ENCODE data around the gene B4GALT5.

DNA sequence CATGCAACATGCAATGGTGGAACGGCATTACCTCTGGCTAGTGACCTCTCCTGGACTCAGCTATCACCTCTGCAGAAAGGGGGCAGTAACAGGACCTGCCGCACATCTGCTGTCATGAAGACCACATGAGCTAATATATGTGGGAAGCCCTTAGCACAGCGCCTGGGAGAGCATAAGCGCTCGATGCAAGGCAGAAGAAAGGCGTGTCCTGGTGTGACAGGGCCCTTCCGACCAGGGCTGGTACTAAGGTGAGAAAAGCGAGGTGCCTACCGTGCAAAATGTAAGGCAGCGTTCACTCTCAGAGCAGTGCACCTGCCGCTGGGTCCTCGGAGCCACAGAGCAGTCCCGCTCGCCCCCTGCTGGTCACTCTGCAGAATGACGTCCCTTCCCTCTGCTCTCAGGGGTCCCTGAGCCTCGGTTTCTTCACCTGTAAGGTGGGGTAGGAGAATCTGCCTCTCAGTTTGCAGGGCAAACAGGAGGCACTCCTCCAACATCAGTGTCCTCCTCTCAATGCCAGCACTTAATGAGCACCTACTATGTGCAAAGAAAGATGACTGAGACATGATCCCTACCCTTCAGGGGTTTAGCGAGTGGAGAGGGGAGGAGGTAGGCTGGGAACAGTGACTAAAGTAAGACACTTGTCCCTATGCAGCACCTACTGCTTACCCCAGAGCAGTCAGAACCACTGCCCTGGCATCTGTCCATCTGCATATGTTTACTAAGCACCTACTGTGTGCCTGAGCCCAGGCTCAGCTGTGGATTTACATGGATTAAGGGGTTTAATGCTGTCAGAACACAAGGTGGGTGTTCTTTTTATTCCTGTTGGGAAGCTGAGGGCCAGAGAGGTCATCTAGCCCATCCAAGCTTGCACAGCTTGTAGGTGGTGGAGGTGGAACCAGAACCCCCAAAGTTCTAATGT is 104.7 kb downstream of the B4GALT5 start:
- TF ChIP-seq, protein P1, sequence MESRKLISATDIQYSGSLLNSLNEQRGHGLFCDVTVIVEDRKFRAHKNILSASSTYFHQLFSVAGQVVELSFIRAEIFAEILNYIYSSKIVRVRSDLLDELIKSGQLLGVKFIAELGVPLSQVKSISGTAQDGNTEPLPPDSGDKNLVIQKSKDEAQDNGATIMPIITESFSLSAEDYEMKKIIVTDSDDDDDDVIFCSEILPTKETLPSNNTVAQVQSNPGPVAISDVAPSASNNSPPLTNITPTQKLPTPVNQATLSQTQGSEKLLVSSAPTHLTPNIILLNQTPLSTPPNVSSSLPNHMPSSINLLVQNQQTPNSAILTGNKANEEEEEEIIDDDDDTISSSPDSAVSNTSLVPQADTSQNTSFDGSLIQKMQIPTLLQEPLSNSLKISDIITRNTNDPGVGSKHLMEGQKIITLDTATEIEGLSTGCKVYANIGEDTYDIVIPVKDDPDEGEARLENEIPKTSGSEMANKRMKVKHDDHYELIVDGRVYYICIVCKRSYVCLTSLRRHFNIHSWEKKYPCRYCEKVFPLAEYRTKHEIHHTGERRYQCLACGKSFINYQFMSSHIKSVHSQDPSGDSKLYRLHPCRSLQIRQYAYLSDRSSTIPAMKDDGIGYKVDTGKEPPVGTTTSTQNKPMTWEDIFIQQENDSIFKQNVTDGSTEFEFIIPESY (IDR thresholded peaks at IDR 0.05; ENCODE audit: extremely low read depth, insufficient replicate concordance, low read length) = no peak
- TF ChIP-seq JUND (IDR thresholded peaks at IDR 0.05) = no peak
- TF ChIP-seq, protein P2, sequence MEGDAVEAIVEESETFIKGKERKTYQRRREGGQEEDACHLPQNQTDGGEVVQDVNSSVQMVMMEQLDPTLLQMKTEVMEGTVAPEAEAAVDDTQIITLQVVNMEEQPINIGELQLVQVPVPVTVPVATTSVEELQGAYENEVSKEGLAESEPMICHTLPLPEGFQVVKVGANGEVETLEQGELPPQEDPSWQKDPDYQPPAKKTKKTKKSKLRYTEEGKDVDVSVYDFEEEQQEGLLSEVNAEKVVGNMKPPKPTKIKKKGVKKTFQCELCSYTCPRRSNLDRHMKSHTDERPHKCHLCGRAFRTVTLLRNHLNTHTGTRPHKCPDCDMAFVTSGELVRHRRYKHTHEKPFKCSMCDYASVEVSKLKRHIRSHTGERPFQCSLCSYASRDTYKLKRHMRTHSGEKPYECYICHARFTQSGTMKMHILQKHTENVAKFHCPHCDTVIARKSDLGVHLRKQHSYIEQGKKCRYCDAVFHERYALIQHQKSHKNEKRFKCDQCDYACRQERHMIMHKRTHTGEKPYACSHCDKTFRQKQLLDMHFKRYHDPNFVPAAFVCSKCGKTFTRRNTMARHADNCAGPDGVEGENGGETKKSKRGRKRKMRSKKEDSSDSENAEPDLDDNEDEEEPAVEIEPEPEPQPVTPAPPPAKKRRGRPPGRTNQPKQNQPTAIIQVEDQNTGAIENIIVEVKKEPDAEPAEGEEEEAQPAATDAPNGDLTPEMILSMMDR (IDR thresholded peaks at IDR 0.05 in 2 of 3, conservative IDR thresholded peaks at IDR 0.05 in 1 of 3; ENCODE audit: borderline replicate concordance in 1 of 3, insufficient read depth in 1 of 3, low read depth in 2 of 3, low read length in 2 of 3) = peak; percentile 87 to 96 (median 93)
- TF ChIP-seq ZNF274 (IDR thresholded peaks at IDR 0.05; ENCODE audit: low read depth, low read length) = no peak
- no peak for TF ChIP-seq POLR2A (IDR thresholded peaks at IDR 0.05; ENCODE audit: borderline replicate concordance, extremely low read depth, insufficient read depth, insufficient read length)
- no peak for TF ChIP-seq EZH2 (IDR thresholded peaks at IDR 0.05)
- no peak for TF ChIP-seq CEBPB (IDR thresholded peaks at IDR 0.05; ENCODE audit: low read depth)
- no peak for TF ChIP-seq EGR1 (IDR thresholded peaks at IDR 0.05; ENCODE audit: low read depth)
- TF ChIP-seq TCF7L2 (IDR thresholded peaks at IDR 0.05; ENCODE audit: borderline replicate concordance, extremely low read depth, insufficient read depth, insufficient read length) = no peak
- peak; percentile 86 for TF ChIP-seq RAD21 (IDR thresholded peaks at IDR 0.05; ENCODE audit: low read depth)
- TF ChIP-seq POLR2AphosphoS5 (IDR thresholded peaks at IDR 0.05; ENCODE audit: low read depth, low read length) = no peak
- TF ChIP-seq, protein P3, sequence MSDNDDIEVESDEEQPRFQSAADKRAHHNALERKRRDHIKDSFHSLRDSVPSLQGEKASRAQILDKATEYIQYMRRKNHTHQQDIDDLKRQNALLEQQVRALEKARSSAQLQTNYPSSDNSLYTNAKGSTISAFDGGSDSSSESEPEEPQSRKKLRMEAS (IDR thresholded peaks at IDR 0.05) = no peak; the same call in 1 of the 2 replicates
- TF ChIP-seq YY1 (IDR thresholded peaks at IDR 0.05; ENCODE audit: extremely low read depth, insufficient replicate concordance, low read depth, low read length) = no peak
- TF ChIP-seq FOSL1 (IDR thresholded peaks at IDR 0.05; ENCODE audit: low read depth) = no peak
